Measurements from ENCODE around the gene SLC2A11. TPM values are rescaled to one million over a fixed set of nuclear protein-coding genes. Genes with fewer than 3 reads are reported as not detected.
"Not testable (repeated sequence)": the region's sequence is repeated elsewhere in the genome, so short reads cannot be mapped to it uniquely, and the experiment has no call there.

Gene SLC2A11
- total RNA-seq, 1 experiment from 2014 or later, result 17.2 TPM

GRCh38 chr22:23921586-23922201 lies 64.0 kb downstream of the SLC2A11 start:
- ChIA-PET POLR2A (interaction anchor here (0.5 to 1.3 kb wide), 2 partner anchors 8 to 64 kb away, joined by 4 to 5 read pairs; partner anchors contain the start of gene SLC2A11), CTCF (interaction anchor here (1.4 to 2.6 kb wide), 2 partner anchors 8 to 28 kb away, joined by 6 to 13 read pairs; partner anchors contain the start of gene MIF)
- H4K20me1 ChIP-seq (ENCODE audit: insufficient read depth); intact Hi-C loops (cut with micrococcal nuclease); H3K36me3 ChIP-seq (ENCODE audit: control insufficient read depth in 1 of 2, insufficient read depth in 2 of 2, low read length in 2 of 2); RAD21 ChIA-PET (ENCODE audit: low non-redundant PET in 1 of 2, low total read pairs in 2 of 2, uncharacterized antibody in 2 of 2, unreplicated experiment in 2 of 2); H3K9ac ChIP-seq (ENCODE audit: low read length); H2AFZ ChIP-seq (ENCODE audit: low read depth, low read length, poor library complexity, severe bottlenecking); H3K27me3 ChIP-seq (ENCODE audit: insufficient read depth, low read length); DNase-seq (ENCODE audit: low read depth, low spot score); H3K79me2 ChIP-seq (ENCODE audit: insufficient read depth, low read length); H3K4me3 ChIP-seq (replicated peaks in 1 of 2; ENCODE audit: low read depth in 1 of 2, low read length in 2 of 2); BruUV-seq (replicated peaks); H3K27ac ChIP-seq (ENCODE audit: low read depth, low read length); H3K9me2 ChIP-seq (ENCODE audit: insufficient read depth): not testable (repeated sequence)
- 0 out of 2 replicates have a peak, but pooled peaks have one; percentile 44 for ATAC-seq
- TF ChIP-seq FOSL1 (IDR thresholded peaks at IDR 0.05; ENCODE audit: low read depth) (peak; percentile 28; the same call in 1 of the 2 replicates), CEBPB (IDR thresholded peaks at IDR 0.05; ENCODE audit: low read depth) (peak; percentile 66)
- peak overlapping the region; percentile 21; the same call in 1 of the 2 replicates for H3K4me2 ChIP-seq (ENCODE audit: low read length)
- H3K4me1 ChIP-seq (ENCODE audit: control insufficient read depth in 1 of 2, insufficient read depth in 2 of 2, low read length in 2 of 2), result peaks cover 3 to 12% of the 10 kb centered on the region in 2 experiments; a peak in 2 of 4 replicates
- peaks cover 4 to 11% of the 10 kb centered on the region in 2 experiments; a peak in 2 of 4 replicates for H3K9me3 ChIP-seq (ENCODE audit: control insufficient read depth in 1 of 2, insufficient read depth in 1 of 2, low read depth in 1 of 2, low read length in 2 of 2)

GRCh38 chr22:23922921-23923320 lies 65.2 kb downstream of the SLC2A11 start:
- Histone ChIP-seq H3K27me3 (ENCODE audit: insufficient read depth, low read length) (no peaks in the 10 kb centered on the region), H3K4me2 (ENCODE audit: low read length) (no peak overlapping the region), H3K27ac (ENCODE audit: low read depth, low read length) (no peak overlapping the region), H3K79me2 (ENCODE audit: insufficient read depth, low read length) (no peaks in the 10 kb centered on the region), H4K20me1 (ENCODE audit: insufficient read depth) (no peaks in the 10 kb centered on the region), H3K36me3 (ENCODE audit: control insufficient read depth in 1 of 2, insufficient read depth in 2 of 2, low read length in 2 of 2) (no peaks in the 10 kb centered on the region), H3K9me3 (ENCODE audit: control insufficient read depth in 1 of 2, insufficient read depth in 1 of 2, low read depth in 1 of 2, low read length in 2 of 2) (peaks cover 4 to 13% of the 10 kb centered on the region in 2 experiments; a peak in 2 of 4 replicates), H2AFZ (ENCODE audit: low read depth, low read length, poor library complexity, severe bottlenecking) (no peak overlapping the region), H3K4me1 (ENCODE audit: control insufficient read depth in 1 of 2, insufficient read depth in 2 of 2, low read length in 2 of 2) (peaks cover 3 to 12% of the 10 kb centered on the region in 2 experiments; a peak in 2 of 4 replicates), H3K9ac (ENCODE audit: low read length) (no peak overlapping the region), H3K9me2 (ENCODE audit: insufficient read depth) (no peaks in the 10 kb centered on the region), H3K4me3 (replicated peaks in 1 of 2; ENCODE audit: low read depth in 1 of 2, low read length in 2 of 2) (no peak overlapping the region)
- intact Hi-C loops (cut with micrococcal nuclease), result no loop called here
- no peak for DNase-seq (ENCODE audit: low read depth, low spot score)
- ChIA-PET CTCF (no interaction called here), RAD21 (ENCODE audit: low non-redundant PET in 1 of 2, low total read pairs in 2 of 2, uncharacterized antibody in 2 of 2, unreplicated experiment in 2 of 2) (no interaction called here), POLR2A (interaction anchor here (0.6 to 1.3 kb wide), 2 partner anchors 9 to 296 kb away, joined by 3 to 5 read pairs; no protein-coding TSS in a partner anchor)
- no peak for ATAC-seq
- no TSS peak for BruUV-seq (replicated peaks)
- no peak for TF ChIP-seq ELF1 (IDR thresholded peaks at IDR 0.05; ENCODE audit: borderline replicate concordance, low read depth)
